GM19468 (cell line): ENCODE data around the gene LLGL2.

Experiments used
- ATAC-seq: cut with Tn5 transposase; IDR thresholded peaks from one replicate; pipeline ENCODE4 v1.9.1; 2021; ENCODE audit warnings: mild to moderate bottlenecking, moderate library complexity, moderate number of reproducible peaks; ENCODE audit not compliant: unreplicated experiment; ENCODE audit errors: extremely low read depth

Gene LLGL2

DNA sequence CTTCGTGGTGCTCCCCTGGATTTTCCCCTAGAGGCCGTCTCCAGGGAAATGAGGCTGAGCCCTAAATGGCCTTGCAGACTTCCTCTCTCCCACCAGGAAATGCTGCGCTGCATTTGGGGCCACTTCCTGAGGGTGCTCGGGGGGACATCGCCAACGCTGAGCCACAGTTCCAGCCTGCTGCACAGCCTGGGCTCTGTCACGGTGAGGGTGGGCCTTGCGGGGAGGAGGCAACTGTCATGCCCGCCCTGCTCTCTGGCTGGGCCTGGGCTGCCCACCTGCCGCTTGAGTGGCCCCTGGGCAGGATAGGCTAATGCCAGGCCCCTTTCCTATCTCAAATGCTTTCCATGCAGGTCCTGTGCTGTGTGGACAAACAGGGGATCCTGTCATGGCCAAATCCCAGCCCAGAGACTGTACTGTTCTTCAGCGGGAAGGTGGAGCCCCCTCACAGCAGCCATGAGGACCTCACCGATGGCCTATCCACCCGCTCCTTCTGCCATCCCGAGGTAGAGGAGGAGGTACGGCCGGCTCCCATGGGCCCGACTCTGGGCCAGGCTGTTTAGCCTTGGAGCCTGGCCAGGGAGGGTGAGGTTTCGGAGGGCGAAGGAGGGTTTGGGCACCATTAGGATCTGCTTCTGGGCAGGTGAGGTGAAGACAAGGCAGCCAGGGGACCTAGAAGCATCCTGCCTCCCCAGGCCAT lies 34.4 kb upstream of the LLGL2 start:
- ATAC-seq, result no peak

DNA sequence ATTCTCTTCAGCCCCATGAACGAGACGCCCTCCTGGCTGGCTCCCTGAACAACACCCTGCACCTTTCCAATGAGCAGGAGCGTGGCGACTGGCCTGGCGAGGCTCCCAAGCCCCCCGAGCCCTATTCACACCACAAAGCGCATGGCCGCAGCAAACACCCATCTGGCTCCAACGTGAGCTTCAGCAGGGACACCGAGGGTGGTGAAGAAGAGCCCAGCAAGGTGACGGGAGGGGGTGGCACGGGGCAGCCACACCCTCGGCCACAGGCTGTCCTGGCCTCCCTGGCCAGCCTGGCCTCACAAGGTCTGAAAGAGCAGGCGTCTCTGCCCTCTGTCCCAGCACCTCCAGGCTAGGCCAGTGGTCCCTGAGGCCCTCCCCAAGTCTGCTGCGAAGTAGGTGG lies 33.8 kb upstream of the LLGL2 start:
- no peak for ATAC-seq

DNA sequence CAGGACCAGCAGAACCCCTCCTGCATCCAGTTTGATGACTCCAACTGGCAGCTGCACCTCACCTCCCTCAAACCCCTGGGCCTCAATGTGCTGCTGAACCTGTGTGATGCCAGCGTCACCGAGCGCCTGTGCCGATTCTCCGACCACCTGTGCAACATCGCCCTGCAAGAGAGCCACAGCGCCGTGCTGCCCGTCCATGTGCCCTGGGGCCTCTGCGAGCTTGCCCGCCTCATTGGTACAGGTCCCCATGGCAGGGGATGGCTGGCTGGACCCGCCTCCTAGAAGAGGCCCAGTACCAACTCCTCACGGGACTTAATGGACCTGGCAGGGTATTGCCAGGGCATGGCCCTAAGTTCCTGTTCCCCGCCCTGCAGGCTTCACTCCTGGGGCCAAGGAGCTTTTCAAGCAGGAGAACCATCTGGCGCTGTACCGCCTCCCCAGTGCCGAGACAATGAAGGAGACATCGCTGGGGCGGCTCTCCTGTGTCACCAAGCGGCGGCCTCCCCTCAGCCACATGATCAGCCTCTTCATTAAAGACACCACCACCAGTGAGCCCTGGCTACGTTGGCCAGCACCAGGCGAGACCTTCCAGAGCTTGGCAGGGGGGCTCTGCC lies 32.8 kb upstream of the LLGL2 start:
- ATAC-seq, result no peak

DNA sequence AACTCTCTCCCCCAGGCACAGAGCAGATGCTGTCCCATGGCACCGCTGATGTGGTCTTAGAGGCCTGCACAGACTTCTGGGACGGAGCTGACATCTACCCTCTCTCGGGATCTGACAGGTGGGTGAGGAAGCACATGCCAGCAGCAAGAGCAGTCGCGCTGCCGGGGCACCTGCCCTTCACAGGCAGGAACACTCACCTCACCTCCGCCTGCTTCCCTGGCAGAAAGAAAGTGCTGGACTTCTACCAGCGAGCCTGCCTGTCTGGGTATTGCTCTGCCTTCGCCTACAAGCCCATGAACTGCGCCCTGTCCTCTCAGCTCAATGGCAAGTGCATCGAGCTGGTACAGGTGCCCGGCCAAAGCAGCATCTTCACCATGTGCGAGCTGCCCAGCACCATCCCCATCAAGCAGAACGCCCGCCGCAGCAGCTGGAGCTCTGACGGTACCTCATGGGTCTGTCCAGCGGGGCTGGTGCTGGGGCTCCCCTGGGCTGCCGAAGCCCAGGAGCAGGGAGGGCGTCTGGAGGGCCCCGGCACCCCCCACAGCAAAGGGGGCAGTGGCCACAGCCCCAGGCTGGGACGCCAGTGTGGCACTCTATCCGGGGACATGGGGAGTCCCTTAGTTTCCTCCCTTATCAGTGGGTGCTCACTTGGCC lies 31.9 kb upstream of the LLGL2 start:
- no peak for ATAC-seq

DNA sequence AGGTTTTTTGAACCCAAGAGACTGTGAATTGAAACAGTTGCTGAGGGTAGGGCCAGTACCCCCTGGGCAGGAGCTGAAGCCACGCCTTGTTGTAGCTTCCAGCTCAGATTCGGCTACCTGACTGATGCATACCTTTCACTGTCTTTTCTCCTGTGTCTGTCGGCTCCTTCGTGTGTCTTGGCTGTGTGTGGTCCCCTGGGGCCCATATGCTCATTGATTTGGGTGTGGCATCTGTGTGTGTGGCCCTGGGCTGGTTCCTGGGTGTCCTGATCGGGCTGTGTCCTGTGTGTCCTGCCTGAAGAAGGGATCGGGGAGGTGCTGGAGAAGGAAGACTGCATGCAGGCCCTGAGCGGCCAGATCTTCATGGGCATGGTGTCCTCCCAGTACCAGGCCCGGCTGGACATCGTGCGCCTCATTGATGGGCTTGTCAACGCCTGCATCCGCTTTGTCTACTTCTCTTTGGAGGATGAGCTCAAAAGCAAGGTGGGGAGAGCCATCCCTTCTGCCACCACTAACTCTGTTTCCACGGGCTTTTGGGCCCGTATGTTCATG lies 31.1 kb upstream of the LLGL2 start:
- no peak for ATAC-seq

DNA sequence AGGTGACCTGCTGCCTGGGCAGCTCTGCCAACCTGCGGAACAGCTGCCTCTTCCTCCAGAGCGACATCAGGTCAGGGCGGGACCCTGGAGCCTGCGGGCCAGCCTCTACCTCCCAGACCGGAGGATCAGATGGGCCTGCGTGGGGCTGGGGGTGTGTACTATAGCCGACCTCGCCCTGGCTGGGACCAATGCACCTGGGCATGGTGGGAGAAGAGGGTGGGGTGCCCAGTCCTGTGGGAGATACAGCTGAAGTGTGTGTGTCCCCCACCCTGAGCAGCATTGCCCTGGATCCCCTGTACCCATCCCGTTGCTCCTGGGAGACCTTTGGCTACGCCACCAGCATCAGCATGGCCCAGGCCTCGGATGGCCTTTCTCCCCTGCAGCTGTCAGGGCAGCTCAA lies 29.5 kb upstream of the LLGL2 start:
- no peak for ATAC-seq

DNA sequence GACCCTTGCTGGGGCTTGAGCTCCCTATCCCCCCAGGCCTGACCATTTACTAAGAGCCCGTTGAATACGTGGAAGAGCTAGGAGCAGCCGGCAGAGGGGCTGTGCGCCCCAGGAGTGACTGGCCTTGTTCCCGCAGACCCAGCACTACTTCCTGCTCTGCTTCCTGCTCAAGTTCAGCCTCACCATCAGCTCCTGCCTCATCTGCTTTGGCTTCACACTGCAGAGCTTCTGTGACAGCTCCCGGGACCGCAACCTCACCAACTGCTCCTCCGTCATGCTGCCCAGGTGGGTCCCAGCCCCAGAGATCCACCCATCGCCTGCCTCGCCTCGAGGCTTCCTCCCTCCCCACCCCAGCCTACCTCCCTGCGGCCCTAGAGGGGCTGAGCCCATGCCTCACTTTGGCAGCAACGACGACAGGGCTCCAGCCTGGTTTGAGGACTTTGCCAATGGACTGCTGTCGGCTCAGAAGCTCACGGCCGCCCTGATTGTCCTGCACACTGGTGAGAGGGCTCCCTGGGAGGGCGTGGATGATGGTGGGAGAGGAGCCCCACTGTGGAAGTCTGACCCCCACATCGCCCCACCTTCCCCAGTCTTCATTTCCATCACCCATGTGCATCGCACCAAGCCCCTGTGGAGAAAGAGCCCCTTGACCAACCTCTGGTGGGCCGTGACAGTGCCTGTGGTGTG lies 27.3 kb upstream of the LLGL2 start:
- ATAC-seq, result no peak

DNA sequence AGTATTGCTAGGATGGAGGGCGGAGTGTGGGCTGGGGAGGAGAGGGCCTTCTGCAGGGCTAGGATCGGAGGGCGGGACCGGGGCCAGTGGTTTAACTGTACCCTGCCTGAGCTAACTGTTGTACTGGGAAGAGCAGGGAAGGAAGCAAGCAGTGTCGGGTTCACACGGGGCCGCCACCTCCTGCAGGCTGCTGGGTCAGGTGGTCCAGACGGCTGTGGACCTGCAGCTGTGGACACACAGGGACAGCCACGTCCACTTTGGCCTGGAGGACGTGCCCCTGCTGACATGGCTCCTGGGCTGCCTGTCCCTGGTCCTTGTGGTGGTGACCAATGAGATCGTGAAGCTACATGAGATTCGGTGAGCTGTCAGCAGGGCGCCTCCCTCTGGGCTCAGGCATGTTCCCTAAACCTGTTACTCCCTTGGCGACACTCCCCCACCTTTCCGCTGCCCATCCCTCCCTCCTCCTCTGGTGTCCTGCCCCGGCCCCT lies 26.7 kb upstream of the LLGL2 start:
- ATAC-seq, result no peak

DNA sequence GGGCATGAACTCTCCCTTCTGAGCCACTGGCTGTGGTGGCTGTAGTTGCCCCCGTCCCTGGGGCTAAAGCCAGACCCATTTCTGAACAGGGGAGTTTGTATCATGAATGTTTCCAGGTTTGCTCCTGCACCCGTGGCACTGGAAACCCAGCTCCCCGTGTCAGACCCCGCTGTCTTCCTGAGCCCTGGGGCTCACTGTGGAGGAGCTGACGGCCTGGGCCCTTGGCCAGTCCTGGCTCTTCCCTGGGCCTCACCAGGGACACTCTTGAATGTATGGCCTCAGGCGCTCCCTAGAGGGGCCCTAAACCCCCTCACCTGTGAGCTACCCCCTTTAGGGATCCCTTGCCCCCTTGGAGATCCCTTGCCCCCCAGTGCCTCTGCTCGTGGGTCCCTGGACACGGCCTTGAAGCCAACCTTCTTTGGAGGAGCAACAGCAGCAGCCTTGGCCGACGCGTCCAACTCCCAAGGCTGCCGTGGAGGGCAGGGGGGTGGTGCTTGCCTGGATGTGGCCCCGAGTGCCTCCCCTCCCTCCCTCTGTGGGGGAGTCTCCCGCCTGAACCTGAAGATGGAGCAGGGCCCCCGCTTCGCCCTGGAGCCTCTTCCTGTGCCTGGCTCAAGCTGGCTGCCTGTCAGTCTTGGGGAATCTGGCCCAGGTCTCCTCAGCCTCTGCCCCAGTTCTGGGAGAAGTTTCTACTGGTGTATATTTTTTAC lies 26.0 kb upstream of the LLGL2 start:
- no peak for ATAC-seq

DNA sequence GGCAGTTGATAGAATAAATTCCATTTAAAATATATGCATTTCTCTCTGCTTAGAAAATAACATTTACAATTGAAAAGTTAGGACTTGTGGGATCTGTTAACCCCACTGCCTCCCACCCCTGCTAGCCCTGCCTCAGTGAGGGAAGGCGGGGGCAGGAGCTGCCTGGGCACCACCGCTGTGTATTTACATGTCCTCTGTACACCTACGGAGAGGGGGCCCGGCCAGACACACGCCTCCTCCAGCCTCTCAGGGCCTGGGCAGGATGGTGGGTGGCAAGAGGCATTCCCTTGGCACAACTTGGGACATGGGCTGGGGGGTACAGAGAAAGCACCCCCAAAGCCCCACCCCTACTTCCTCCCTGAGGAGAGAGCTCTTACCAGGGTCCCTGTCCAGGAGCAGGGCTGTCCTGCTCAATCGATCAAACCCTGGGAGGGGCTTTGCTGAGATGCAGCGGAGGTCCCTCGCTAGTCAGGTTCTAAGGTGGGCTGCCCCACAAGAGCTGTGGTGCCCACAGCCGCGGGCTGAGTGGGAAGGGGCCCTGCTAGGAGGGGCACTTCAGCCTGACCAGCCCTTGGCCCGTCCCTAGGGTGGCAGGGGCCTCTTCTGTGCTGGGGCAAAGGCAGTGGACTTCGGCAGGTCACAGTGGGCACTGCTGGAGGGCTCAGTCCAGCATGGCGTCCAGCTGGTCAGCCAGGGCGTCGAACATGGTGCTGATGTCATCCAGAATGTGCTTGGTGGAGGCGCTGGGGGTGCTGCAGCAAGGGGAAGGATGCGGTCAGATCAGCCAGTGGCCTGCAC lies 24.9 kb upstream of the LLGL2 start:
- no peak for ATAC-seq

DNA sequence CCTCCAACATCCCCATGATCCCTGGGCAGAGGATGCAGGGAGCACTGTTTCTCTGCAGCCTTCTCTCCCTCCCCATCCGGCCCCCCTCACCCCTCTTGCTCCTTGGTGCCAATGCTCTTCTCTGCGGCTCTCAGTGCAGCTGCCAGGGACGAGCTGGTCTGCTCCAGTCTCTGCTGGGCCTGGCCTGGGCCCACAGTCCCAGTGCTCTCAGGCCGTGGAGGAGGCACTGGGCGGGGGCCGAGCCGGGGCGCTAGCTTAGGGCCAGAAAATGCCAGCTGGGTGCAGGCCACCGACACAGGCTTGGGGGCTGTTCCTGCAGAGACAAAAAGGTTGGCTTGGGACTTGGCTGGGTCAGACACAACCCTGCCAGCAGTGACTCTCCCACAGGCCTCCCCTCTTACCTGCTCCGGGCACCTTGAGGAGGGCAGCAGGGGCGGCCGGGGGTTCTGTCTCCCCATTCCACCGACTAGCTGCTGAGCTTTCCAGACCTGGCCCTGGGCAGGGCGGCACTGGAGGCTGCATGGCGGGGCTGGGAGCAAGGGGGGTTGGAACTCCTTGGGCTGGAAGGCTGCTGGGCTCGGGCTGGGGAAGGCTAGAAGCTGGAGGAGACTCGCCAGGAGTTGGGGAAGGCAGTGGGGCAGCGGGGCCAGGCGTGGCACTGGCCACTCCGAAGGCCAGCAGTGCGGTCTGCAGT lies 24.0 kb upstream of the LLGL2 start:
- no peak for ATAC-seq

DNA sequence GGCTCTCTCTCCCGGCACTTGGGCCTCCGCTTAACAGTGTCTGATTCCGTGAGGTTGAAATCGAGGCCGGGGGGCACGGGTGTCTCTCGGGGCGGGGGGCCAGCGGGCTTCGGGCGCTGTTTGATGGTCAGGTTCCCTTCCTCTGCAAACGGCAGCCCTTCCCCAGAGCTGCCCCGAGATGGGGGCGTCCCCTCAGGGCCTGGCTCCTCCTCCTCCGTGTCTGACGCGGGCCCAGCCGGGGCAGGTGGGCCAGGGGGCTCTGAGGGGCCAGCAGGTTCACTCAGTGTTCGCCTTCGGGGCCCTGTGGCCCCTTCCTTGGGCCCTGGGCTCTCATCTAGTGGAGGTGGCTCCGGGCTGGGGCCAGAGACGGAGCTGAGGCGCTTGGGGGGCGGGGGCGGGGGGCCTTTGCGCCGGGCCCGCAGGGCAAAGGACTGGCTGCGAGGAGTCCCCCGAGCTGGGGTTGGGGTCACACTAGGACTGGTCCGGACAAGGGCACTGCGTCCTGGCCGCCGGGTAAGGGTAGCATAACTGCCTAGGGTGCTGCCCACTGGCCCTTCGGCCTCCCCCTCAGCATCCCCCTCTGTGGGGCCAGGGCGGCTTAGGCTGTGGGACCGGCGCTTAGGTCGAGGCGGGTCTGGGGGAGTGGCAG lies 23.3 kb upstream of the LLGL2 start:
- ATAC-seq, result no peak

DNA sequence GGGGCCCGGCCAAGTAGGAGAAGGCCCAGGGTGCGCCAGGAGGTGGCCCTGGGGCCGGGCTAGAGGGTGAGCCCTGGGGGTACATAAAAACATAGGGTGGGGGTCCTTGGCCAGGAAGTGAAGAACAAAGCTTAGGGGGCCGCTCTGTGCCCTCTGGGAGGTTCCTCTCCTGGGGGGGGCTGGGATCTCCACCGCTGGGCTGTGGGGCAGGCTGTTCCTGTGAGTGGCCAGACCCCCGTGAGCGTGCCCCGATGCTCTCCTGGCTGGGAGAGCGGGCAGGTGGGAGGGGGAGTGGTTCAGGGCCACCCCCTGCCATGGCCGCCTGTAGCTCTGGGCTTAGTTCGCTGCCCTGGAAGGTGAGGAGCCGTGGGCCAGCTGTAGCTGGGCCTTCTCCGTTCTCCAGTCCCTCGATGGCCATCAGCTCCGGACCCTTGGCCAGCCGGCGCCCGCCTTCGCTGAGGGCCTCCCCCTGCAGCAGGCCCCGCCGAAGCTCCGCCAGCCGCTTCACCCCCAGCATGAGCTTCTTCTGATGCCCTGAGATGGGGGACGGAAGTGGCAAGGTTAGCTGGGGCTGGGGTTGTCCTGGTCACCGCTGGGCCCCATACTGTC lies 22.7 kb upstream of the LLGL2 start:
- no peak for ATAC-seq

DNA sequence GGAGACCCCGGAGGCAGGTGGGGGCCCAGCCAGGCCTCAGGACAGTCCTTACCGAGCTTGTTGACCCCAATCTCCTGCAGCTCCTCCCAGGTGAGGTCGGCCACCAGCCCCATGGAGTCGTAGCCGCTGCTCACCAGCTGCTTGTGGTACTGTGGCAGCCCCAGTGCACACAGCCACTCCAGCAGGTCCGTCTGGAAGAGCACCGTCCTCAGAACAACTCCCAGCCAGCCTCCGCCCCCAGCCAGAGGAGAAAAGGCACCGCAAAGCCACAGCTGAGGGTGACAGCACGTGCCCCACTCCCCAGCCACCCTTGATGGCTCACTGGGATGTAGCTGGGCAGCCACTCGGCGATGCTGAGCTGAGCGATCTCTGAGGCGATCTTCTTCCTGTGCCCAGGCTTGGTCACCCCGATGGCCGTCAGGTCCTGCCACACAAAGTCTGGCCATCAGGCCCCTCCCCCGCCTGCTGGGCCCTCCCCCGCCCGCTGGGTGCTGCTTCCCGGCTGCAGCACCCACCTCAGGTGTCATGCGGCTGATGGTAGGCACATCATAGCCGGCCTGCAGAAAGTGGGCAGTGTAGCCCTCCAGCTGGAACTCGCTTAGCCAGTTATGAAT lies 22.1 kb upstream of the LLGL2 start:
- ATAC-seq, result no peak

DNA sequence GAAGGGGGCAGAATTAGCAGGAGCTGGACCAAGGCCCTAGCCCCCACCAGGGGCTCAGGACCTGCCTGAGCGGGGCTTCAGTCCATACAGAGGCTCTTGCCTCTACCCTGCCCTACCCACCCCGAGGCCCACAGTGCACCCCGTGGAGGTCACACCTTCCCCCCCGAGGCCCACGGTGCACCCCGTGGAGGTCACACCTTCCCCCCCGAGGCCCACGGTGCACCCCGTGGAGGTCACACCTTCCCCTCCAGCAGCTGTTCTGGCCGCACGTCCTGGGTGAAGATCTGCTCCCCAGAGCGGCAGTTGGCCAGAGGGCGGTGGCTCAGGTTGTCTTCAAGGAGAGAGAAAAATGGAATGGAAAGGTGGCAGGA lies 21.5 kb upstream of the LLGL2 start:
- ATAC-seq, result no peak

DNA sequence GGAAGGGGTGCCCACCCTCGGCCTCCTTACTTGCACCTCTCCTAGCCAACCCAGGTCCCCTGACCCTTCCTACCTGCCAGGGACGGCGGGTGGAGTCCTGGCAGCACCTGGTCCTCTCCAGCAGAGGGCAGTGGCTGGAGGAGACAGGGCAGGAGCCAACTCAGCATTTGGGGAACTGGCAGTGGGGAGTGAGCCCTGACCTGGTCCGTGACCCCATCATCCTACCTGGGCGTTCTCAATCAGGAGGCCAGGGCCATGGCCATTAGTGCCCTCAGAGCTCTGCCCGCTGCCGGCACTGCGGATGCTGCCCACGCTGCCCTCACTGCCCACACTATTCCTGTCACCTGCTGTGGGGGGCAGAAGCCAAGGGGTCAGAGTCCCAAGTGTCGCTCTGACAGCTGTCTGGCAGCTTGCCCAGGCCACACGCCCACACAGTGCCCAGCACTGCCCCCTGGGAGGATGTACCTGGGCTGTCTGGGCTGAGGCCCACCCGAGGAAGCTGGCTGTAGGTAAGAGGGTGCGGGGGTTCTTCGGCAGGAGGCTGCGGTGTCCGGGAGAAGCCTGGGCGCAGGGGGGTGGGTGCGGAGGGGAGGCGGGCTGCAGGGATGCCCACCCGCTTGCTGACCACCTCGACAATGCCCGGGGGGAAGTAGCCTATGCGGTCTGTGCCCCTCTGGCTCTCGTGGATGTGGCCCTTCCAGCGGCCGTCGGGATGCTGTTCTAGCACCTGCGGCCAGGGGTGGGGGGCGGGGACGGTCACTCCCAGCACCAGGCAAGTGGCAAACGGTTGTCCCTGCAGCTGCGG lies 20.9 kb upstream of the LLGL2 start:
- no peak for ATAC-seq

DNA sequence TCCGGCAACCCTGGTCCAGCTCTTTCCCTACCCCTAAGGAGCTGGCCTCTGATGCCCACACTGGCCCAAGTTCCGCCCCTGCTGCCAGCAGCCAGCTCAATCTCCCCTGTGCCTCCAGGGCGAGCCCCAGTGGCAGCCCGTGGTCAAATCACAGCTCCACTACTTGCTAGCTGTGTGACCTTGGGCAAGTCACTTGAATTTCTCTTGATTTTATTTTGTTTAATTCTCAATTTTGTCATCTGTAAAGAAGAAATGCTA lies 20.4 kb upstream of the LLGL2 start:
- ATAC-seq, result no peak
